ENCODE measurements around the gene PGM2. TPM values are rescaled to one million over a fixed set of nuclear protein-coding genes. Genes with fewer than 3 reads are reported as not detected.

PGM2 gene
- total and polyA plus RNA-seq, 2 donors (not counting 3 experiments of a cell fraction or from before 2014, with no cell fraction given), result 17.9 to 53.9 TPM

GRCh38 chr4:37865450-37865849 is 39.0 kb downstream of the PGM2 start:
- Histone ChIP-seq H3K9ac (replicated peaks; ENCODE audit: extremely low read depth, insufficient read depth, low read length) (no peak overlapping the region), H3K36me3 (ENCODE audit: control insufficient read depth in 2 of 2, extremely low read depth in 1 of 2, insufficient read depth in 2 of 2, low read length in 2 of 2) (peaks cover 5 to 6% of the 10 kb centered on the region in 2 experiments), H3K9me1 (replicated peaks; ENCODE audit: control insufficient read depth, extremely low read depth, insufficient read depth, low read length) (no peaks in the 10 kb centered on the region), H3K4me2 (ENCODE audit: insufficient read depth, low read length) (no peak overlapping the region), H3K4me3 (replicated peaks in 1 of 3; ENCODE audit: insufficient read depth in 1 of 3, low read depth in 1 of 3, low read length in 3 of 3) (no peak overlapping the region), H4K20me1 (replicated peaks; ENCODE audit: control insufficient read depth, extremely low read depth, insufficient read depth, low read length) (no peaks in the 10 kb centered on the region), H3K79me2 (ENCODE audit: control insufficient read depth, insufficient read depth, low read length) (no peaks in the 10 kb centered on the region), H3K9me3 (replicated peaks; ENCODE audit: control insufficient read depth, insufficient read depth, low read length) (no peaks in the 10 kb centered on the region), H3K4me1 (ENCODE audit: control insufficient read depth, extremely low read depth, insufficient read depth, low read length) (no peaks in the 10 kb centered on the region), H3K27me3 (ENCODE audit: control insufficient read depth in 2 of 2, insufficient read depth in 2 of 2, low read length in 2 of 2) (no peaks in the 10 kb centered on the region), H2AFZ (ENCODE audit: low read depth, low read length) (no peak overlapping the region), H3K27ac (ENCODE audit: insufficient read depth, low read depth, low read length) (no peak overlapping the region)
- FAIRE-seq (no peak), DNase-seq (ENCODE audit: low read depth, low spot score) (no peak)
- dilution Hi-C loops (cut with MboI; ENCODE audit: extremely low pct_ligation_motif_present, low sequenced_read_pairs), result no loop called here
- ChIA-PET CTCF (no interaction called here), POLR2A (no interaction called here)
- TF ChIP-seq EZH2 (IDR thresholded peaks at IDR 0.05; ENCODE audit: borderline replicate concordance, low read depth, low read length, severe bottlenecking) (no peak), GATA2 (IDR thresholded peaks at IDR 0.05; ENCODE audit: insufficient read depth, insufficient read length, low read depth, low read length) (no peak), FOS (IDR thresholded peaks at IDR 0.05; ENCODE audit: borderline replicate concordance, insufficient read depth, low read length) (no peak)
- no TSS peak for BruUV-seq (replicated peaks)
- intact Hi-C loops (cut with micrococcal nuclease), result no loop called here

GRCh38 chr4:37867102-37867501 is 40.6 kb downstream of the PGM2 start:
- no peak overlapping the region for H2AFZ ChIP-seq (ENCODE audit: low read depth, low read length)
- no peaks in the 10 kb centered on the region for H3K9me3 ChIP-seq (replicated peaks; ENCODE audit: control insufficient read depth, insufficient read depth, low read length)
- ChIA-PET CTCF (interaction anchor here (1.2 to 1.4 kb wide), 3 partner anchors 10 to 168 kb away, joined by 3 to 6 read pairs (median 4); no protein-coding TSS in a partner anchor), POLR2A (no interaction called here)
- no peak overlapping the region for H3K9ac ChIP-seq (replicated peaks; ENCODE audit: extremely low read depth, insufficient read depth, low read length)
- no peaks in the 10 kb centered on the region for H3K79me2 ChIP-seq (ENCODE audit: control insufficient read depth, insufficient read depth, low read length)
- H4K20me1 ChIP-seq (replicated peaks; ENCODE audit: control insufficient read depth, extremely low read depth, insufficient read depth, low read length), result no peaks in the 10 kb centered on the region
- no peak overlapping the region for H3K4me3 ChIP-seq (replicated peaks in 1 of 3; ENCODE audit: insufficient read depth in 1 of 3, low read depth in 1 of 3, low read length in 3 of 3)
- dilution Hi-C loops (cut with MboI; ENCODE audit: extremely low pct_ligation_motif_present, low sequenced_read_pairs) (no loop called here), intact Hi-C loops (cut with micrococcal nuclease) (no loop called here)
- peaks cover 0 to 5% of the 10 kb centered on the region in 2 experiments for H3K36me3 ChIP-seq (ENCODE audit: control insufficient read depth in 2 of 2, extremely low read depth in 1 of 2, insufficient read depth in 2 of 2, low read length in 2 of 2)
- no peaks in the 10 kb centered on the region for H3K9me1 ChIP-seq (replicated peaks; ENCODE audit: control insufficient read depth, extremely low read depth, insufficient read depth, low read length)
- H3K4me2 ChIP-seq (ENCODE audit: insufficient read depth, low read length), result no peak overlapping the region
- no peaks in the 10 kb centered on the region for H3K27me3 ChIP-seq (ENCODE audit: control insufficient read depth in 2 of 2, insufficient read depth in 2 of 2, low read length in 2 of 2)
- DNase-seq (ENCODE audit: low read depth, low spot score) (no peak), FAIRE-seq (no peak)
- H3K4me1 ChIP-seq (ENCODE audit: control insufficient read depth, extremely low read depth, insufficient read depth, low read length), result no peaks in the 10 kb centered on the region
- no TSS peak for BruUV-seq (replicated peaks)
- TF ChIP-seq GATA2 (IDR thresholded peaks at IDR 0.05; ENCODE audit: insufficient read depth, insufficient read length, low read depth, low read length) (no peak), MAX (IDR thresholded peaks at IDR 0.05; ENCODE audit: insufficient read depth, insufficient read length) (no peak), POLR2A (IDR thresholded peaks at IDR 0.05; ENCODE audit: low read depth, low read length) (no peak), FOS (IDR thresholded peaks at IDR 0.05; ENCODE audit: borderline replicate concordance, insufficient read depth, low read length) (no peak), POLR2AphosphoS5 (IDR thresholded peaks at IDR 0.05; ENCODE audit: insufficient read depth, low read depth, low read length) (no peak), JUN (IDR thresholded peaks at IDR 0.05; ENCODE audit: borderline replicate concordance, insufficient read depth, insufficient read length, low read depth) (no peak), MYC (IDR thresholded peaks at IDR 0.05; ENCODE audit: low read depth, low read length) (no peak), CTCF (IDR thresholded peaks at IDR 0.05; ENCODE audit: extremely low read depth in 1 of 2, insufficient read depth in 1 of 2, low read depth in 1 of 2, low read length in 2 of 2) (no peak), EZH2 (IDR thresholded peaks at IDR 0.05; ENCODE audit: borderline replicate concordance, low read depth, low read length, severe bottlenecking) (no peak)
- H3K27ac ChIP-seq (ENCODE audit: insufficient read depth, low read depth, low read length), result no peak overlapping the region
